Measurements from ENCODE around the gene GFRA1.

- no peak for TF ChIP-seq EP300 (IDR thresholded peaks at IDR 0.05)
- TF ChIP-seq POLR2A (IDR thresholded peaks at IDR 0.05), result no peak
- TF ChIP-seq CTCF (IDR thresholded peaks at IDR 0.05), result no peak
- TF ChIP-seq POLR2AphosphoS5 (IDR thresholded peaks at IDR 0.05), result no peak
These were observed 8.9 kb downstream of the GFRA1 start for GRCh38 chr10:116263870-116264655.
